T-helper 1 cell (primary cell): ENCODE data around the gene RNF181.
"Not testable (repeated sequence)": the region's sequence is repeated elsewhere in the genome, so short reads cannot be mapped to it uniquely, and the experiment has no call there.

Experiments used
- DNase-seq, 5 donors: peaks; one replicate each; pipeline ENCODE4 v3.0.0-alpha.2; 2012 to 2020

Gene RNF181

GRCh38 chr2:85615413-85615728 is 19.8 kb downstream of the RNF181 start:
- DNase-seq = no peak

- DNase-seq = not testable (repeated sequence)
Observed at GRCh38 chr2:85617723-85618122, 22.2 kb downstream of the RNF181 start.

GRCh38 chr2:85619617-85620016 is 24.1 kb downstream of the RNF181 start:
- DNase-seq = no peak

- no peak for DNase-seq
Observed at GRCh38 chr2:85621338-85621737, 25.8 kb downstream of the RNF181 start.

GRCh38 chr2:85623991-85624390 is 28.4 kb downstream of the RNF181 start:
- no peak for DNase-seq

- DNase-seq = peak in 1 of 5 donors; percentile 38
Observed at GRCh38 chr2:85628658-85629057, 33.1 kb downstream of the RNF181 start.

GRCh38 chr2:85631316-85631715 is 35.8 kb downstream of the RNF181 start:
- DNase-seq = no peak

GRCh38 chr2:85635011-85635410 is 39.5 kb downstream of the RNF181 start:
- DNase-seq = no peak

- DNase-seq = no peak
Observed at GRCh38 chr2:85635636-85636035, 40.1 kb downstream of the RNF181 start.

GRCh38 chr2:85642725-85643124 is 47.2 kb downstream of the RNF181 start:
- peak in 1 of 5 donors; percentile 57 for DNase-seq

- DNase-seq = no peak
Observed at GRCh38 chr2:85644909-85645308, 49.4 kb downstream of the RNF181 start.

- no peak for DNase-seq
Observed at GRCh38 chr2:85646166-85646565, 50.6 kb downstream of the RNF181 start.
